B cell (primary cell): ENCODE results near the gene ZMYM4.
"Not testable (repeated sequence)": the region's sequence is repeated elsewhere in the genome, so short reads cannot be mapped to it uniquely, and the experiment has no call there.

ENCODE experiments used
- CTCF ChIP-seq: fragments of 200-600 bp; IDR thresholded peaks from one replicate; pipeline ENCODE4 v1.8.0; 2022; ENCODE audit warnings: antibody characterized with exemption, mild to moderate bottlenecking
- EZH2 ChIP-seq: IDR thresholded peaks from 2 replicates; pipeline ENCODE4 v1.6.1; 2012; ENCODE audit warnings: borderline replicate concordance, low read depth, mild to moderate bottlenecking, moderate library complexity, low read length; ENCODE audit not compliant: insufficient read depth, poor library complexity, severe bottlenecking

GRCh38 chr1:35236772-35237171 lies 31.7 kb upstream of the ZMYM4 start:
- not testable (repeated sequence) for TF ChIP-seq CTCF, EZH2
